Liver (tissue), 9 donors: ENCODE measurements around the gene GIT2. TPM values are rescaled to one million over a fixed set of nuclear protein-coding genes. Genes with fewer than 3 reads are reported as not detected.
A peak's percentile ranks its signal among the peaks of the same experiment; 100 is the strongest.

ENCODE experiments used
- DNase-seq: peaks from one replicate; pipeline ENCODE4 v3.0.0-alpha.2; 2017; ENCODE audit warnings: low spot score
- H3K27ac ChIP-seq, 2 donors: one replicate each; pipeline ENCODE4 v1.7.0; 2013; ENCODE audit warnings: inconsistent platforms in 2 of 2, low read length in 2 of 2, control low read depth in 1 of 2, low read depth in 1 of 2, mild to moderate bottlenecking in 1 of 2
- H3K27me3 ChIP-seq, 4 donors: one replicate each; pipeline versions ENCODE4 v1.6.1 to v1.7.0; 2013; ENCODE audit warnings: low read length in 3 of 4, inconsistent platforms in 1 of 4, mild to moderate bottlenecking in 1 of 4, moderate library complexity in 1 of 4; ENCODE audit not compliant: control insufficient read depth in 4 of 4, insufficient read depth in 4 of 4
- H3K36me3 ChIP-seq, 4 donors: one replicate each; pipeline versions ENCODE4 v1.6.1 to v1.7.0; 2013; ENCODE audit warnings: low read length in 3 of 4, mild to moderate bottlenecking in 3 of 4, low read depth in 1 of 4, moderate library complexity in 1 of 4; ENCODE audit not compliant: control insufficient read depth in 4 of 4, insufficient read depth in 3 of 4
- H3K4me1 ChIP-seq, 4 donors: one replicate each; pipeline versions ENCODE4 v1.6.1 to v1.7.0; 2013; ENCODE audit warnings: low read length in 3 of 4, mild to moderate bottlenecking in 3 of 4, moderate library complexity in 1 of 4; ENCODE audit not compliant: control insufficient read depth in 4 of 4, insufficient read depth in 4 of 4
- H3K4me3 ChIP-seq, 3 donors: one replicate each; pipeline versions ENCODE4 v1.6.1 to v1.7.0; 2013; ENCODE audit warnings: low read length in 3 of 3, control low read depth in 1 of 3, low read depth in 1 of 3, mild to moderate bottlenecking in 1 of 3
- H3K9ac ChIP-seq, 2 donors: one replicate each; pipeline ENCODE4 v1.7.0; 2013; ENCODE audit warnings: low read length in 2 of 2, mild to moderate bottlenecking in 2 of 2, moderate library complexity in 2 of 2, control low read depth in 1 of 2, low read depth in 1 of 2
- H3K9me3 ChIP-seq, 4 donors: one replicate each; pipeline versions ENCODE4 v1.6.1 to v1.7.0; 2013; ENCODE audit warnings: low read length in 3 of 4; ENCODE audit not compliant: control insufficient read depth in 4 of 4
- CTCF ChIP-seq: fragments of 150-350 bp; IDR thresholded peaks from 2 replicates; pipeline ENCODE4 v1.5.1; 2017; ENCODE audit warnings: improper control_type of control experiment, low read depth, low read length; ENCODE audit not compliant: missing input control
- EGR1 ChIP-seq, 2 donors: IDR thresholded peaks; 2 replicates each; pipeline ENCODE4 v1.6.1; 2016 to 2018; ENCODE audit warnings: antibody characterized with exemption in 2 of 2, low read depth in 2 of 2
- FOXA1 ChIP-seq: IDR thresholded peaks from 2 replicates; pipeline ENCODE4 v1.6.1; 2016; ENCODE audit warnings: antibody characterized with exemption
- FOXA2 ChIP-seq: IDR thresholded peaks from 2 replicates; pipeline ENCODE4 v1.6.1; 2016; ENCODE audit warnings: antibody characterized with exemption
- GABPA ChIP-seq, 2 donors: IDR thresholded peaks in 1 of 2; conservative IDR thresholded peaks in 1 of 2; 2 replicates each; pipeline ENCODE4 v1.6.1; 2016; ENCODE audit warnings: antibody characterized with exemption in 2 of 2, mild to moderate bottlenecking in 1 of 2, moderate library complexity in 1 of 2
- HNF4A ChIP-seq, 2 donors: conservative IDR thresholded peaks; 2 replicates each; pipeline ENCODE4 v1.6.1; 2016; ENCODE audit warnings: antibody characterized with exemption in 2 of 2, mild to moderate bottlenecking in 2 of 2
- HNF4G ChIP-seq: IDR thresholded peaks from 2 replicates; pipeline ENCODE4 v1.6.1; 2016; ENCODE audit warnings: antibody characterized with exemption
- JUND ChIP-seq, 2 donors: IDR thresholded peaks; 2 replicates each; pipeline ENCODE4 v1.6.1; 2016; ENCODE audit warnings: antibody characterized with exemption in 2 of 2
- NR2F2 ChIP-seq: IDR thresholded peaks from 2 replicates; pipeline ENCODE4 v1.6.1; 2016; ENCODE audit warnings: antibody characterized with exemption
- RAD21 ChIP-seq, 2 donors: IDR thresholded peaks; 2 replicates each; pipeline ENCODE4 v1.6.1; 2016; ENCODE audit warnings: antibody characterized with exemption in 2 of 2, mild to moderate bottlenecking in 2 of 2
- REST ChIP-seq: IDR thresholded peaks from 2 replicates; pipeline ENCODE4 v1.6.1; 2016; ENCODE audit warnings: antibody characterized with exemption, mild to moderate bottlenecking
- RXRA ChIP-seq, 2 donors: IDR thresholded peaks; 2 replicates each; pipeline ENCODE4 v1.6.1; 2017 to 2018; ENCODE audit warnings: antibody characterized with exemption in 2 of 2, mild to moderate bottlenecking in 1 of 2
- SP1 ChIP-seq: IDR thresholded peaks from 2 replicates; pipeline ENCODE4 v1.6.1; 2018; ENCODE audit warnings: antibody characterized with exemption, mild to moderate bottlenecking
- TAF1 ChIP-seq: conservative IDR thresholded peaks from 2 replicates; pipeline ENCODE4 v1.6.1; 2016; ENCODE audit warnings: antibody characterized with exemption, mild to moderate bottlenecking
- YY1 ChIP-seq: IDR thresholded peaks from 2 replicates; pipeline ENCODE4 v1.6.1; 2016; ENCODE audit warnings: antibody characterized with exemption, mild to moderate bottlenecking
- ZBTB33 ChIP-seq: IDR thresholded peaks from 2 replicates; pipeline ENCODE4 v1.6.1; 2016; ENCODE audit warnings: antibody characterized with exemption
- WGBS: extraction: QIAGEN DNeasy Blood & Tissue Kit; methylation state at CpG from one replicate; pipeline ENCODE4 v1.1.7; 2013; 5-methylcytosine and 5-hydroxymethylcytosine counted together
- polyA plus RNA-seq, 2 donors: library from polyadenylated mRNA; stranded (reverse) in 1 of 2; unstranded in 1 of 2; fragments of 200-250 nt in 1 of 2; fragments of >200 nt in 1 of 2; fragmentation: Nextera tagmentation in 1 of 2; extraction: Ambion mirVana in 1 of 2; gene quantifications; one replicate each; pipeline versions ENCODE4 v1.2.1 to v1.2.3, GENCODE V29; 2013 to 2015
- total RNA-seq, 2 donors: library from RNA; depleted of rRNA; stranded (reverse); fragments of >200 nt; gene quantifications; one replicate each; pipeline ENCODE4 v1.2.3, GENCODE V29; 2014
- TF ChIP-seq, protein P1 (sequence below): IDR thresholded peaks from 2 replicates; pipeline ENCODE4 v1.6.1; 2016; ENCODE audit warnings: antibody characterized with exemption
- TF ChIP-seq, protein P2 (sequence below): IDR thresholded peaks from 2 replicates; pipeline ENCODE4 v1.6.1; 2016; ENCODE audit warnings: antibody characterized with exemption
- donor health status: healthy.
- donor health status: healthy.
- donor health status: healthy.
- donor health status: healthy.
- donor health status: healthy.

The GIT2 gene
- total and polyA plus RNA-seq, 4 donors, result 6.7 to 30.4 (median 16.7) TPM

- TF ChIP-seq GABPA (IDR thresholded peaks at IDR 0.05 in 1 of 2, conservative IDR thresholded peaks at IDR 0.05 in 1 of 2) (no peak), EGR1 (IDR thresholded peaks at IDR 0.05; ENCODE audit: low read depth in 2 of 2) (no peak), ZBTB33 (no peak)
Measured at GRCh38 chr12:109996483-109996853, 300 bp upstream of the GIT2 start (continued).

DNA sequence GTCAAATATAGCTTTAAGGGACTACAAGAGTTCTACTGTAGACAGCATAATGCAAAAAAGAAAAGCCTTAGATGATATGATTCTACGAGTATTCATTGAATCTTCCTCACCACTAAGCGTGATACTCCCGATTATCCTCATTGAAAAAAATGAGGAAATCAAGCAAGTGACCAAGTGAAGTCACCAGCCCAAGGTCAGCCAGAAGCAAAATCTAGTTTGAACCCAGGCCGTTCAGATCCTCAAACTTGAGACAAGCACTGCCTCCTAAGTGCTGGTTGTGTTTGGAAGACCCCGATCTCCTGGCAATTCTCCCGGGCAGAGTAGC, 845 bp downstream of the GIT2 start:
- peak overlapping the region; percentile 86 to 94 (median 92) for H3K4me3 ChIP-seq
- peaks cover 0 to 9% (median 4%) of the 10 kb centered on the region in 4 donors for H3K36me3 ChIP-seq
- no peaks in the 10 kb centered on the region for H3K27me3 ChIP-seq
- TF ChIP-seq JUND (IDR thresholded peaks at IDR 0.05), result no peak
- no peak for TF ChIP-seq HNF4A (conservative IDR thresholded peaks at IDR 0.05)
- no peak for TF ChIP-seq YY1
- TF ChIP-seq REST, result no peak
- TF ChIP-seq TAF1, result no peak
- TF ChIP-seq RAD21 (IDR thresholded peaks at IDR 0.05), result no peak
- TF ChIP-seq SP1, result no peak
- TF ChIP-seq GABPA (IDR thresholded peaks at IDR 0.05 in 1 of 2, conservative IDR thresholded peaks at IDR 0.05 in 1 of 2), result no peak
- no peak for TF ChIP-seq HNF4G
- TF ChIP-seq EGR1 (IDR thresholded peaks at IDR 0.05; ENCODE audit: low read depth in 2 of 2), result no peak
- no peak for TF ChIP-seq FOXA2
- no peak for TF ChIP-seq ZBTB33
- TF ChIP-seq NR2F2, result no peak
- TF ChIP-seq CTCF, result no peak
- no peak for TF ChIP-seq FOXA1
- TF ChIP-seq, protein P1, sequence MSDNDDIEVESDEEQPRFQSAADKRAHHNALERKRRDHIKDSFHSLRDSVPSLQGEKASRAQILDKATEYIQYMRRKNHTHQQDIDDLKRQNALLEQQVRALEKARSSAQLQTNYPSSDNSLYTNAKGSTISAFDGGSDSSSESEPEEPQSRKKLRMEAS, result no peak
- no peak for TF ChIP-seq RXRA (IDR thresholded peaks at IDR 0.05)
- TF ChIP-seq, protein P2, sequence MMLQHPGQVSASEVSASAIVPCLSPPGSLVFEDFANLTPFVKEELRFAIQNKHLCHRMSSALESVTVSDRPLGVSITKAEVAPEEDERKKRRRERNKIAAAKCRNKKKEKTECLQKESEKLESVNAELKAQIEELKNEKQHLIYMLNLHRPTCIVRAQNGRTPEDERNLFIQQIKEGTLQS, result no peak
- no peaks in the 10 kb centered on the region for H3K9me3 ChIP-seq
- H3K9ac ChIP-seq, result peak overlapping the region; percentile 66 to 92
- H3K27ac ChIP-seq, result peak overlapping the region; percentile 82 to 88
- DNase-seq, result no peak
- whole genome bisulfite sequencing, result 5% methylated on average over 6 of the region's 6 CpGs
- peaks cover 0 to 36% (median 21%) of the 10 kb centered on the region in 4 donors for H3K4me1 ChIP-seq
